HG03460 (cell line): ENCODE data around the gene HELZ.
"Not testable (repeated sequence)": the region's sequence is repeated elsewhere in the genome, so short reads cannot be mapped to it uniquely, and the experiment has no call there.

Experiments used
- ATAC-seq: cut with Tn5 transposase; IDR thresholded peaks from one replicate; pipeline ENCODE4 v1.9.1; 2021; ENCODE audit not compliant: unreplicated experiment

The HELZ gene, protein sequence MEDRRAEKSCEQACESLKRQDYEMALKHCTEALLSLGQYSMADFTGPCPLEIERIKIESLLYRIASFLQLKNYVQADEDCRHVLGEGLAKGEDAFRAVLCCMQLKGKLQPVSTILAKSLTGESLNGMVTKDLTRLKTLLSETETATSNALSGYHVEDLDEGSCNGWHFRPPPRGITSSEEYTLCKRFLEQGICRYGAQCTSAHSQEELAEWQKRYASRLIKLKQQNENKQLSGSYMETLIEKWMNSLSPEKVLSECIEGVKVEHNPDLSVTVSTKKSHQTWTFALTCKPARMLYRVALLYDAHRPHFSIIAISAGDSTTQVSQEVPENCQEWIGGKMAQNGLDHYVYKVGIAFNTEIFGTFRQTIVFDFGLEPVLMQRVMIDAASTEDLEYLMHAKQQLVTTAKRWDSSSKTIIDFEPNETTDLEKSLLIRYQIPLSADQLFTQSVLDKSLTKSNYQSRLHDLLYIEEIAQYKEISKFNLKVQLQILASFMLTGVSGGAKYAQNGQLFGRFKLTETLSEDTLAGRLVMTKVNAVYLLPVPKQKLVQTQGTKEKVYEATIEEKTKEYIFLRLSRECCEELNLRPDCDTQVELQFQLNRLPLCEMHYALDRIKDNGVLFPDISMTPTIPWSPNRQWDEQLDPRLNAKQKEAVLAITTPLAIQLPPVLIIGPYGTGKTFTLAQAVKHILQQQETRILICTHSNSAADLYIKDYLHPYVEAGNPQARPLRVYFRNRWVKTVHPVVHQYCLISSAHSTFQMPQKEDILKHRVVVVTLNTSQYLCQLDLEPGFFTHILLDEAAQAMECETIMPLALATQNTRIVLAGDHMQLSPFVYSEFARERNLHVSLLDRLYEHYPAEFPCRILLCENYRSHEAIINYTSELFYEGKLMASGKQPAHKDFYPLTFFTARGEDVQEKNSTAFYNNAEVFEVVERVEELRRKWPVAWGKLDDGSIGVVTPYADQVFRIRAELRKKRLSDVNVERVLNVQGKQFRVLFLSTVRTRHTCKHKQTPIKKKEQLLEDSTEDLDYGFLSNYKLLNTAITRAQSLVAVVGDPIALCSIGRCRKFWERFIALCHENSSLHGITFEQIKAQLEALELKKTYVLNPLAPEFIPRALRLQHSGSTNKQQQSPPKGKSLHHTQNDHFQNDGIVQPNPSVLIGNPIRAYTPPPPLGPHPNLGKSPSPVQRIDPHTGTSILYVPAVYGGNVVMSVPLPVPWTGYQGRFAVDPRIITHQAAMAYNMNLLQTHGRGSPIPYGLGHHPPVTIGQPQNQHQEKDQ (N-terminal part only)

DNA sequence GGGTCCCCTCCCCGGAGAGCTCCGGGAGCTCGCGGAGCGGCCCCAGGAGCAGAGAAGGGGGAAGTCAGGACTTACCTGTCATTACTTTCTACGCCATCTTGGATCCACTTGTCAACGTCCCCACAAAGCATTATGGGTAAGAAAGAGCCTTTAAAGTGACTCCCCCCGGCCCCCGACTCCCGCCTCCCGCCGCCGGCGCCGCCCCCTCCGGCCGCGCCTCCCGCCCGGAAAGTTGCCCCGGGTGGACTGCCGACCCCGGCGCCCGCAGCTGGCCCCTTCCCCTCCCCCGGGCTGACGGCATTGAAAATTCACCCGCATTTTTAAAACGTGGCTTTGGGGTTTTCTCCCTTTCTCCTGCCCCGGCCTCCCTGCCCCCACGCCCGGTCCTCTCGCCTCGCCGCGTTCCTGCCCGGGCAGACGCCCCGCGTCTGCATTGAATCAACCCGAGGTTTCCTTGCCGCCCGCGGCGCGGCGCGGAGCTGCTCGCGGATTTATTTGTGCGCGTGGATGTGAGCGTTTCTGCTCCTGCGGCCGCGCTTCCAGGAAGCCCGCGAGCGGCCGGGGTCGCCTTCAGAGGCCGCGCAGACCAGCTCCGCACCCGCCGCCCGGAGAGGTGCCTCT lies at the start of gene HELZ:
Gene HELZ (minus strand): TSS at position 124 of the 621 bp plus-strand sequence. CDS start 26,392 bp downstream, outside the sequence.
- peak; percentile 53 for ATAC-seq

DNA sequence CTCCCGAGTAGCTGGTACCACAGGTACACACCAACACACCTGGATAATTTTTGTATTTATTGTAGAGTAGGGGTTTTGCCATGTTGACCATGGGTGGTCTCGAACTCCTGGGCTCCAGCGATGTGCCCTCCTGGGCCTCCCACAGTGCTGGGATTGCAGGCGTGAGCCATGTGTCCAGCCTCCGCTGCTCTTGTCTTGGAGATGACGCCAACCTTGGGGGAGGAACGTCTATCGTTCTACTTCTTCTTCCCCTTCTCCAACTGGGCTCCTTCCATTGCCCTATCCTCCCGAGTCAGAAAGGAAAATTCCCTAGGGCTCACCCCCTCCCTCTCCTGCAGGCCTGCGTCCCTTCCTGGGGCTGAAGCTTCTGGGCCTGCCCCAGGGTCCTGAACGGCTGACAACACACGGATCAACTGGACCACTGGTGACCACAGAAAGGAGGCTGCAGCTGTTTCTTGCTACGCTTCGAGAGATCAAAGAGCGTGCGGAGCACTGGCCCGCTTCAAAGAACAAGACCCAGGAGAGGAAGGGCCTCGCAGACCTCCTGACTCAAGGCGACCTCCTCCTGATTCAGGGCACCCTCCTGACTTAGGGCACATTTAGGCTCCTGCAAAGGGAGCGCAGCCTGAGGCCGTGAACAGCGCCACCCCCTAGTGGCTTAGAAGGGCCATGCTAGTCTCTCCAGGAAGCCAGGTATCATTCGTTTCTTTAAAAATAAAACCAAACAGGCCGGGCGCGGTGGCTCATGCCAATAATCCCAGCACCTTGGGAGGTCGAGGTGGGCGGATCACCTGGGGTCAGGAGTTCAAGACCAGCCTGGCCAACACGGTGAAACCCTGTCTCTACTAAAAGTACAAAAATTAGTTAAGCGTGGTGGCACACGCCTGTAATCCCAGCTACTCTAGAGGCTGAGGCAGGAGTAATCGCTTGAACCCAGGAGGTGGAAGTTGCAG lies 48.5 kb upstream of the HELZ start:
- ATAC-seq, result no peak

DNA sequence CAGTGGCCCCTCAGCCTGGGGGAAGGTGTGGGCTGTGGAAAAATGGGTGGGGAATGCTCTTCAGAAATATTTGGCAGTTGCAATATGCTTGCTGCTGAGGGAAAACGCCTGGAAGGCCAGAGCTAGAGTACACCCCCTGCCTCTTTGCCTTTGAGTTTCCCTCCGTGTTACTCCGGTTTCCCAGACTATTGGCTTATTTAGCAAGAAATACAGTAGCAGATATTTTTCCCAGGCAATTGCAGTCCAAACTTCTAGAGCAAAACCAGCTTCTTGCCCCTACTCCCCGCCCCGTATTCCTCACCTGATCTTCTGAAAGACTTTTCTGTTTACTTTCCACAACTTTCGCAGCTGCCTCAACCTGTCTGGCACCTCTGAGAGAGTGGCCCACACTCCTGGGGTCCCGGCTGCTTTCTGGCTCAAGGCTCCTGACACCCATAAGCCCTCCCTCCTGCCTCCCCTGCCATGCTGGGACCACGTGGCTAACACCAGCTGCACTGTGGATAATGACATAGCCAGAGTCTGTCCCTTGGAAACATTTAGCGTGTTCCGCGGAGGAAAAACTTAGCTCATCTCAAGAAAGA lies 45.8 kb upstream of the HELZ start:
- no peak for ATAC-seq

DNA sequence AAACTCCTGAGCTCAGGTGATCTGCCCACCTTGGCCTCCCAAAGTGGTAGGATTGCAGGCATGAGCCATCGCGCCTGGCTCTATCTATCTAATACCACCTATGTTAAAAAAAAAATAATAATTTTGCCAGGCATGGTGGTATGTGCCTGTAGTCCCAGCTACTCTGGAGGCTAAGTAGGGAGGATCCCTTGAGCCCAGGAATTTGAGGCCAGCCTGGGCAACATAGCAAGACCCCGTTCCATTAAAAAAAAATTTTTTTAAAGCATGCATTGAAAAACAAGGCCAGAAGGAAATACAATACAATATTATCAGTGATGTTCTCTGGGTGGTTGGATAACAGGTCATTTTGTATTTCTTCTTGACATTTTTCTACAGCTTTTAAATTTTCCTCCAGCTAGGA lies 45.2 kb upstream of the HELZ start:
- ATAC-seq, result no peak

DNA sequence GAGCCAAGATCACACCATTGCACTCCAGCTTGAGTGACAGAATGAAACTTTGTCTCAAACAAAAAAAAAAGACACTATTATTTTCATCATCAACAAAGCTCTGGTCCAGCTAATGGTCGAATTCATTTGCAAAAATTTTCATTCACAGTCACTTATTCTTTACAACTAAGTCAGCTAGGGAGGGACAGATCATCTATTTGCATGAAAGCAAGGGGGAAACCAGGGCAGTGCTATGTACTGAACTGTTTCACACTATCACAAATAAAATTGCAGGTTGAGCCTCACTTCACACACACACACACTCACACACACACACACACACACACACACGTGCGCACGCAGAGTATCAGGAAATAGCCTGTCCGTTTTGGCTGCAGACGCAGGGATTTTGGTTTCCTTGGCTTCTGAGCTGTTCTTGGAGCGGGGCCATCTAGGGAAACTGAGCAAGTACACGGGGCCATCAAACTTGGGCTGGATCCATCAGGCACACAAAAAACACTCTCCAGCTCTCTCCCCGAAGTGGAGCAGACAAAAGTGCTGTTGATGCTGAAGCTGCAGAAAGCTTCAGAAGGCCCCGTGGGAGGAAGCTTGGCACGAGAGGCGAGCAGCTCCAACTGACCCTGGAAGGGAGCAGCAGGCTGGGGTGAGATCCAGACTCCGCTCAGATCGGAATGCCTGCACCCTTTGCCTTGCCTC lies 44.3 kb upstream of the HELZ start:
- no peak for ATAC-seq

DNA sequence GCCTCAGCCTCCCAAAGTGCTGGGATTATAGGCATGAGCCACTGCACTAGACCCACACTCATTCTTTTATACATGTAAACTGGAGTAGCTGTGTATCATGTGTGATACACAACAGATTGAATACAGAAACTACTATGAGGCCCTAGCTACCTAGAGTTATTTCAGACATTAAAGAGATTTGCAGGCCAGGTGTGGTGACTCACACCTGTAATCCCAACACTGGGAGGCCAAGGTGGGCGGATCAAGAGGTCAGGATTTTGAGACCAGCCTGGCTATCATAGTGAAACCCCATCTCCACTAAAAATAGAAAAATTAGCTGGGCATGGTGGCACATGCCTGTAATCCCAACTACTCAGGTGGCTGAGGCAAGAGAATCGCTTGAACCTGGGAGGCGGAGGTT lies 41.8 kb upstream of the HELZ start:
- ATAC-seq, result not testable (repeated sequence)

DNA sequence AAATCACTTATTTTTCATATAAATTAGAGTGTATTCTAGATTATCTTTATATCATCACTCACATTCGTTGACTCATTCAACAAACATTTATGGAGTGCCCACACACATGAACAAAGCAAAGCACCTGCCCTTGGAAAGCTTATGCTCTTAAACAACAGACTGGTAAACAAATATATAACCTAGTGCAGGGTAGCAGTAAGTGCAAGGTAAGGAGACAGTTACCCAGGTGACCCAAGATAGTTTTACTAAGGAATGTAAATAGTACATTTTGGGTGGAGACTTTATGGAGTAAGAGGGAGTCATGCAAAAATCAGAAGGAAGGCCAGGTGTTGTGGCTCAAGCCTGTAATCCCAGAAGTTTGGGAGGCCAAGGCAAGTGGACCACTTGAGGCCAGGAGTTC lies 40.4 kb upstream of the HELZ start:
- no peak for ATAC-seq

DNA sequence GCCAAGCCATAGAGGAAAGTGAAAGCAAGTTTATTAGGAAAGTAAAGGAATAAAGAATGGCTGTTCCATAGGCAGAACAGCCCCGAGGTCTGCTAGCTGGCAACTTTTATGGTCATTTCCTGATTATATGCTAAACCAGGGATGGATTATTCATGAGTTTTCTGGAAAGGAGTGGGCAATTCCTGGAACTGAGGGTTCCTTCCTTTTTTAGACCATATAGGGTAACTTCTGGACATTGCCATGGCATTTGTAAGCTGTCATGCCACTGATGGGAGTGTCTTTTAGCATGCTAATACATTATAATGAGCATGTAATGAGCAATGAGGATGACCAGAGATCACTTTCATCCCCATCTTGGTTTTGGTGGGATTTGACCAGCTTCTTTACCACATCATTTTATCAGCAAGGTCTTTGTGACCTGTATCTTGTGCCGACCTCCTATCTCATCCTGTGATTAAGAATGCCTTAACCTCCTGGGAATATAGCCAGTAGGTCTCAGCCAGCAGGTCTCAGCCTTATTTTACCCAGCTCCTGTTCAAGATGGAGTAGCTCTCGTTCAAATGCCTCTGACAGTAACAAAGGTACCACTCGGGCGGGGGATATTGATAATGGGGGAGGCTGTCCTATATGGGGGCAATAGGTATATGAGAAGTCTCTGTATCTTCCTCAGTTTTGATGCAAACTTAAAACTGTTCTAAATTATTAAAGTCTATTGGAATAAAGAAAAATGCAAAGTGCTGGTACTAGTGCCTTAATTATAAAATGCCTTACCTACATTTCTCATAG lies 38.9 kb upstream of the HELZ start:
- ATAC-seq, result no peak

DNA sequence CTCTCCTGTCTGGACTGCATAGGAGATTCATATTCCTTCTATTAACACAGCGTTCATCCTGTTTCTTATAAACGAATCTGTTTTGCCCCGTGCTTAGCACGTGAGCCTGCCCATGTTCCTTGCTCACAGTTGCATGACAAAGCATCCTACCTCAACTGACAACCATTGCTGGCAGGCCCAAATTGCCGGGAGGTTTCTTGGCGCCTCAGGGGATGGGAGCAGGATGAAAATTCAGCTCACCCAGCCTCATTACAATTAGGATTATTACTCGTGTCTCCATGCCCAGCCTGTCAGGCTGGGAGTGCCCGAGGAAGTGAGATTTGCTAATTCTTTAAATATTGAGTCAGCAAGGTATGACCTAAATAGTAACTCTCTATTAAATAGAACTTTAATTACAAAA lies 36.7 kb upstream of the HELZ start:
- no peak for ATAC-seq

DNA sequence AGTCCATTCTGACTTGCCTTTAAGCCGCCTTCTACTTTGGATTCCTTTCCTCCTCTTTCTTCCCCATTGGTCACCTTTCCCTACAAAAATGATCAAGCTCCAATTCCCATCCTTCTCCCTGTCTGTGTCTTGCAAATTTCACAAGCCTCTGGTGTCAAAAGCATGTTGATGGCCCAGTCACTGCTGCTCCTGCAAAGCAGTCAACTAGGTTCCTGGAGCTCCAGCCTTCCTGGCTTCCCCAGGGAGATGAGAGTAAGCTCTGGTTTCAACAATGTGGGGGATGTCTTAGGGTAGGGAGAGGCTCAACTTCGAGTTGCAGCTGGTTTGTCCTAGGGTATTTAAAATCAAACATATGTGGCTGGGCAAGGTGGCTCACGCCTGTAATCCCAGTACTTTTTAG lies 36.1 kb upstream of the HELZ start:
- ATAC-seq, result no peak

DNA sequence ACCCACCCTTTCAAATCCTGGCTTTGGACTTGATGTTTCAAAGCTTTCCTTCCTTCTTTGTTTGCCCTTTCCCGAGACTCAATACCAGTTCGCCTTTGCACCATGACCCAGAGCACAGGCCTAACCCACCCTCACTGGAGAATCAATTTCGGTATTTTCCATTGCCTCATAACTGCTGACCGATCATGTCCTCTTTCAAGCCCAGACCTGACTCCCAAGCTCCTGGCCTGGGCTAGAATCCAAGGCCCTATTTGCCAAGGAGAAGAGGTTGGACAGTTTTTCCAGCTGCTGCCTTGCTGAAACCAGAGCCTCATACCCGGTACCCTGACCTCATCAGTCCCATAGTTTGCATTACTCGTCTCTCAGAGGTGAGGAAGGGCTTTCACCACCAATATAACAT lies 35.3 kb upstream of the HELZ start:
- no peak for ATAC-seq

DNA sequence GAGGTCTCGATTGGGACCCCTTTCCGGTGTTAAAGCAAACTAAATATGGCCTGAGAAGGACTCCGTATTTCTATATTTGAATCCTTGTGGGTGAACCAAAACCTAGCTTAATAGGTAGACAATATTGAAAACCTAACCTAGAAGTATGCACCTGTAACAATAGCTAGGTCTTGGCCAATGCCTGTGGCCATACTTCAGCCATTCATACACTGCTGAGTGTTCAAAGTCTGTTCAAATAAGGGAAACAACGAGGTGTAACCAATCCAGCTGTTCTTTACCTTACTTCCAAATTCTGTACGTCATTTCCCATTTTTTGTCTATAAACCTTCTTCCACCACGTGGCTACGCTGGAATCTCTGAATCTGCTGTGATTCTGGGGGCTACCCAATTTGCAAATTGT lies 34.1 kb upstream of the HELZ start:
- no peak for ATAC-seq

DNA sequence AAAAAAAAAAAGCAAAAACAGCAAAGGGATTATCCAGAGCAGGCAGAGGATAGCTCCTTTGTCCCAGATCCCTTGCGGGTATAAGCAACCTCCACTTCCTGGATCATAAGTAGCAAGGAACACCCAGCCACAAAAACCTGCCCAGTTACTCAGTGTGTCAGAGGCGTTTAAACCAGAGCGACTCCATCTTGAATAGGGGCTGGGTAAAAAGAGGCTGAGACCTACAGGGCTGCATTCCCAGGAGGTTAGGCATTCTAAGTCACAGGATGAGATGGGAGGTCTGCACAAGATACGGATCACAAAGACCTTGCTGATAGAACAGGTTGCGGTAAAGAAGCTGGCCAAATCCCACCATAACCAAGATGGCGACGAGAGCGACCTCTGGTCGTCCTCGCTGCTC lies 33.4 kb upstream of the HELZ start:
- ATAC-seq, result no peak

DNA sequence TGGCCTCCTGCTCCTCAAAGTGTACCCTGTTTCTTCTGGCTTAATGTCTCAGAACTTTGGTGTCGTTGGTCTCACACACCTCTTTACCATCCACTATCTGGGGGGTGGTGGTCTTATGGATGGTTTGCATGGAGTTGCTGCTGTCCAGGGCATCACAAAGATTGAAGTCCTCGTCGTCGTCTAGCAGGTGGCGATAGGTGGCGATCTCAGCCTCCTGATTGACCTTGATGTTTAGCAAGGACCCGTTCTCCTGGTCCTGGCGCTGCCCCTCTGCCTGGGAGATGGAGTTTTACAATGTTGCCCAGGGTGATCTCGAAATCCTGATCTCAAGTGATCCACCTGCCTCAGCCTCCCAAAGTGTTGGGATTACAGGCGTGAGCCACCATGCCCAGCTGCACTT lies 31.1 kb upstream of the HELZ start:
- ATAC-seq, result no peak

DNA sequence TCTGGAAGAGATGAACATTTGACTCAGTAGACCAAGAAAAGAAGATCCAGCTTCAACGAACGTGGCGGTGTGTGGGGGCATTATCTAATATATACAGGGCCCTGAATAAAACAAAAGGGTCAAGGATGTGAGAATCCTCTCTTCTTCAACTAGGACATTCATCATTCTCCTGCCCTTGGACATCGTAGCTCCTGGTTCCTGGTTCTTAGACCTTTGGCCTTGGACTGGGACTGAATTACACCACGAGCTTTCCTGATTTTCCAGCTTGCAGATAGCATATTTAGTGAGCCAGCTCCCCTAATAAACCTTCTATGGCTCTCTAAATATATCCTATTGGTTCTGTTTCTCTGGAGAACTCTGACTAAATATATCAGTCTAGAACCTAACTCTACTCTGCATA lies 29.5 kb upstream of the HELZ start:
- ATAC-seq, result no peak

DNA sequence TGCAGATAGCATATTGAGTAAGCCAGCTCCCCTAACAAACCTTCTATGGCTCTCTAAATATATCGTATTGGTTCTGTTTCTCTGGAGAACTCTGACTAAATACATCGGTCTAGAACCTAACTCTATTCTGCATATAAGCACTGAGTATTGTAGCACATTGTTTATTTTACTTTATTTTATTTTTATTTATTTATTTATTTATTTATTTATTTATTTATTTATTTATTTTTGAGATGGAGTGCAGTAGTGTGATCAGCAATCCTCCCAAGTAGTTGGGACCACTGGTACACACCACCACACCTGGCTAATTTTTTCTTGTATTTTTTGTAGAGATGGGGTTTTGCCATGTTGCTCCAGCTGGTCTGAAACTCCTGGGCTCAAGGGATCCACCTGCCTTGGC lies 28.9 kb upstream of the HELZ start:
- no peak for ATAC-seq

DNA sequence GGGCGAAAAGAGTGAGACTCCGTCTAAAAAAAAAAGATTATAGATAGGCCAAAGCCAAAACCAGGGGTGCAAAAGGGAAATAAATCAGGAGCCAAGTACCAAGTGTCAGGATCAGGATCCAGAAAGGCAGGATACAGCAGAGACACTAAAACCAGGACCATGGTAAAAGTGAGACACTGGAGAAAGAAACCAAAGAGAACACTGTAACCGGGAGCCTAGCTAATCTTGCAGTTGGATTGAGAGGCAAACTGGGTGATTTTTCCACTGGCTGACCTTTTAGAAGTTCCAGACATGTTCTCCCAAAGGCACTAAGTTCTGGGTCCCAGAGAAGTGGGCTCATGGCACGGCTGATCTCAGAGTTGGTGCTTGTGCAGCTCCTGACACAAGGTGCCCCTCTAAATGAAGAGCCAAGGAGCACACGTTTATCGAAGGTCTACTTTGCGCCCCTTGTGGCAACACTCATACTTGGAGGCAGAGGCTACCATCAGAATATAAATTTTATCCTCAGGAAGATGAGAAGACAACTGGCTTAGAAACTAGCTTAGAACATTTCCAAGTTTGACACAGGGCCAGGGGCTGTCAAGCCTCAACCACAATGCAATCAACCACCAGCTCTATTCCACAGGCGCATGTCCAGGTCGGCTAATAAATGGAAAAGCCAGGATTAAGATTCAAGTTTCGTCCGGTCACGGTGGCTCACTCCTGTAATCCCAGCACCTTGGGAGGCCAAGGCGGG lies 27.5 kb upstream of the HELZ start:
- no peak for ATAC-seq
